ENCODE data around the gene FANCE. TPM values are rescaled to one million over a fixed set of nuclear protein-coding genes. Genes with fewer than 3 reads are reported as not detected.

The FANCE gene
- total and polyA plus RNA-seq, 9 of the 15 experiments (the other 6 are each of a cell fraction or from before 2014, with no cell fraction given), result 5.7 to 30.2 (median 17.0) TPM

DNA sequence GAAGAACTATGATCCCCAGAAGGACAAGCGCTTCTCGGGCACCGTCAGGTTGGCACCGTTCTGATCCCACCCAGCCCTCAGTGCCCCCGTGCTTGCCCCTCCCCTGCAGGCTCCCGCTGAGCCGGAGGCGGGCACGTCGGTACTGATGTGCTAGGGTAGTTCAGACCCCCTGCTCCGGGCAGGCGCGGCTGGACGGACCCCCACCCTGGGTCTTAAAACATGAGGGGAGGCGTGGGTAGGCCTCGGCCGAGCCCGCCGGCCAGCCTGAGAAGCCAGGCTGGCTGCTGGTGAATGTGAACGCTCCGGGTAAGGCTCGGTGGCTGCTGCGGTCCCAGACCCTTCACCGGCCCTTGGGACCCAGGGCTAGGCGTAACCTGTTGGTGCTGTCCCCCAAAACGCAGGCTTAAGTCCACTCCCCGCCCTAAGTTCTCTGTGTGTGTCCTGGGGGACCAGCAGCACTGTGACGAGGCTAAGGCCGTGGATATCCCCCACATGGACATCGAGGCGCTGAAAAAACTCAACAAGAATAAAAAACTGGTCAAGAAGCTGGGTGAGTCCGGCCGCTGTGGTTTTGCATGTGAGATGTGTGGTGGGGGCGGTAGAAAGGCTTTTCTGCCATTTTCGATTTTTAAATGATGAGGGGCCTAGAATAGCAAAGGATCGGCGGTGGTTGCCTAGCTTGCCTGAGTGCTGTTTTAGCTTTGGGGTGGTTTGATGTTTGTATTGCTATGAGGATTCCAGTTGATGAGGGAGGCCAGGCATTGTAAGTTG, 17.0 kb downstream of the FANCE start (continued):
- TF ChIP-seq, protein P1, sequence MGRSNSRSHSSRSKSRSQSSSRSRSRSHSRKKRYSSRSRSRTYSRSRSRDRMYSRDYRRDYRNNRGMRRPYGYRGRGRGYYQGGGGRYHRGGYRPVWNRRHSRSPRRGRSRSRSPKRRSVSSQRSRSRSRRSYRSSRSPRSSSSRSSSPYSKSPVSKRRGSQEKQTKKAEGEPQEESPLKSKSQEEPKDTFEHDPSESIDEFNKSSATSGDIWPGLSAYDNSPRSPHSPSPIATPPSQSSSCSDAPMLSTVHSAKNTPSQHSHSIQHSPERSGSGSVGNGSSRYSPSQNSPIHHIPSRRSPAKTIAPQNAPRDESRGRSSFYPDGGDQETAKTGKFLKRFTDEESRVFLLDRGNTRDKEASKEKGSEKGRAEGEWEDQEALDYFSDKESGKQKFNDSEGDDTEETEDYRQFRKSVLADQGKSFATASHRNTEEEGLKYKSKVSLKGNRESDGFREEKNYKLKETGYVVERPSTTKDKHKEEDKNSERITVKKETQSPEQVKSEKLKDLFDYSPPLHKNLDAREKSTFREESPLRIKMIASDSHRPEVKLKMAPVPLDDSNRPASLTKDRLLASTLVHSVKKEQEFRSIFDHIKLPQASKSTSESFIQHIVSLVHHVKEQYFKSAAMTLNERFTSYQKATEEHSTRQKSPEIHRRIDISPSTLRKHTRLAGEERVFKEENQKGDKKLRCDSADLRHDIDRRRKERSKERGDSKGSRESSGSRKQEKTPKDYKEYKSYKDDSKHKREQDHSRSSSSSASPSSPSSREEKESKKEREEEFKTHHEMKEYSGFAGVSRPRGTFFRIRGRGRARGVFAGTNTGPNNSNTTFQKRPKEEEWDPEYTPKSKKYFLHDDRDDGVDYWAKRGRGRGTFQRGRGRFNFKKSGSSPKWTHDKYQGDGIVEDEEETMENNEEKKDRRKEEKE (IDR thresholded peaks at IDR 0.05; ENCODE audit: borderline replicate concordance in 1 of 2, control insufficient read depth in 1 of 2, low read depth in 2 of 2, low read length in 1 of 2), result no peak
- no peak for TF ChIP-seq FIP1L1 (IDR thresholded peaks at IDR 0.05; ENCODE audit: low read depth, low read length, poor library complexity, severe bottlenecking)
- TF ChIP-seq CCNT2 (IDR thresholded peaks at IDR 0.05; ENCODE audit: borderline replicate concordance, extremely low read depth, insufficient read length, low read depth, low read length), result no peak
- no peak for TF ChIP-seq THAP7 (CRISPR knock-in tag; IDR thresholded peaks at IDR 0.05)
- TF ChIP-seq ZBTB1 (CRISPR knock-in tag; IDR thresholded peaks at IDR 0.05; ENCODE audit: borderline replicate concordance, low read depth), result peak; percentile 52
- TF ChIP-seq ZNF445 (CRISPR knock-in tag; IDR thresholded peaks at IDR 0.05; ENCODE audit: low read depth), result no peak
- peak; percentile 86 for TF ChIP-seq FOXP4 (CRISPR knock-in tag; IDR thresholded peaks at IDR 0.05; ENCODE audit: borderline replicate concordance)
- no peak for TF ChIP-seq EZH2 (IDR thresholded peaks at IDR 0.05; ENCODE audit: borderline replicate concordance, low read depth, low read length)
- no peak for TF ChIP-seq ATF7 (IDR thresholded peaks at IDR 0.05)
- peak; percentile 99 for TF ChIP-seq KAT7 (CRISPR knock-in tag; IDR thresholded peaks at IDR 0.05; ENCODE audit: borderline replicate concordance)
- no peak for TF ChIP-seq ZNF79 (CRISPR knock-in tag; IDR thresholded peaks at IDR 0.05; ENCODE audit: low read depth)
- 0 out of 2 replicates have a peak, but pooled peaks have one; percentile 24 for TF ChIP-seq ZKSCAN1 (IDR thresholded peaks at IDR 0.05; ENCODE audit: low read depth, low read length)
- TF ChIP-seq ATF4 (CRISPR knock-in tag; IDR thresholded peaks at IDR 0.05), result no peak
- TF ChIP-seq, protein P2, sequence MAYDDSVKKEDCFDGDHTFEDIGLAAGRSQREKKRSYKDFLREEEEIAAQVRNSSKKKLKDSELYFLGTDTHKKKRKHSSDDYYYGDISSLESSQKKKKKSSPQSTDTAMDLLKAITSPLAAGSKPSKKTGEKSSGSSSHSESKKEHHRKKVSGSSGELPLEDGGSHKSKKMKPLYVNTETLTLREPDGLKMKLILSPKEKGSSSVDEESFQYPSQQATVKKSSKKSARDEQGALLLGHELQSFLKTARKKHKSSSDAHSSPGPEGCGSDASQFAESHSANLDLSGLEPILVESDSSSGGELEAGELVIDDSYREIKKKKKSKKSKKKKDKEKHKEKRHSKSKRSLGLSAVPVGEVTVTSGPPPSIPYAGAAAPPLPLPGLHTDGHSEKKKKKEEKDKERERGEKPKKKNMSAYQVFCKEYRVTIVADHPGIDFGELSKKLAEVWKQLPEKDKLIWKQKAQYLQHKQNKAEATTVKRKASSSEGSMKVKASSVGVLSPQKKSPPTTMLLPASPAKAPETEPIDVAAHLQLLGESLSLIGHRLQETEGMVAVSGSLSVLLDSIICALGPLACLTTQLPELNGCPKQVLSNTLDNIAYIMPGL (CRISPR knock-in tag; IDR thresholded peaks at IDR 0.05), result no peak; the same call in 1 of the 2 replicates
- TF ChIP-seq ZNF12 (CRISPR knock-in tag; IDR thresholded peaks at IDR 0.05), result no peak
- TF ChIP-seq JUND (IDR thresholded peaks at IDR 0.05; ENCODE audit: borderline replicate concordance, low read depth, low read length), result no peak
- TF ChIP-seq JUND (tag; IDR thresholded peaks at IDR 0.05; ENCODE audit: borderline replicate concordance, low read depth, low read length), result no peak
- no peak for TF ChIP-seq PHF20 (IDR thresholded peaks at IDR 0.05; ENCODE audit: partially characterized antibody)
